K562 (cell line): ENCODE data around the gene CBFA2T3. TPM values are rescaled to one million over a fixed set of nuclear protein-coding genes. Genes with fewer than 3 reads are reported as not detected.

Experiments
- MEIS2 ChIP-seq: fragments of 450-650 bp; IDR thresholded peaks from 2 replicates; pipeline ENCODE4 v1.6.1; 2014; ENCODE audit warnings: mild to moderate bottlenecking; ENCODE audit not compliant: partially characterized antibody
- MGA ChIP-seq: fragments of 450-650 bp; IDR thresholded peaks from 2 replicates; pipeline ENCODE4 v1.6.1; 2016; ENCODE audit warnings: mild to moderate bottlenecking, moderate library complexity
- NCOA4 ChIP-seq: fragments of 450-650 bp; IDR thresholded peaks from 2 replicates; pipeline ENCODE4 v1.6.1; 2018; ENCODE audit warnings: mild to moderate bottlenecking; ENCODE audit not compliant: partially characterized antibody
- POU5F1 ChIP-seq: fragments of 150-350 bp; IDR thresholded peaks from 2 replicates; pipeline ENCODE4 v1.6.1; 2014; ENCODE audit warnings: borderline replicate concordance, low read length, low read depth, mild to moderate bottlenecking; ENCODE audit not compliant: partially characterized antibody
- SP1 ChIP-seq: sonication (generic); formaldehyde crosslinking; IDR thresholded peaks from 2 replicates; pipeline ENCODE4 v1.8.1; 2022; ENCODE audit warnings: mild to moderate bottlenecking, missing genetic modification reagents
- polyA plus RNA-seq, 8 experiments: library from polyadenylated mRNA; depleted of rRNA in 4 of 8; stranded (reverse) in 5 of 8; unstranded in 3 of 8; fragments of >200 nt; fragmentation: Nextera tagmentation in 2 of 8; fragmentation: Illumina TruSeq in 1 of 8; extraction: Ambion mirVana in 2 of 8; extraction: Trizol in 1 of 8; gene quantifications; 2 replicates each; pipeline versions ENCODE4 v1.2.1 to v1.2.3, GENCODE V29; 2011 to 2014; ENCODE audit warnings: inconsistent platforms in 1 of 8, missing spikeins in 1 of 8
- total RNA-seq, 7 experiments: library from RNA; depleted of rRNA in 6 of 7; stranded (reverse); fragments of >200 nt in 6 of 7; fragmentation: Illumina TruSeq in 2 of 7; extraction: Trizol in 2 of 7; gene quantifications; 2 replicates each; pipeline versions ENCODE4 v1.2.1 to v1.2.3, GENCODE V29; 2011 to 2021; ENCODE audit warnings: low replicate concordance in 1 of 7
- TF ChIP-seq, protein P1 (sequence below): sonication (generic); formaldehyde crosslinking; IDR thresholded peaks from 2 replicates; pipeline ENCODE4 v1.8.1; 2023; ENCODE audit warnings: mild to moderate bottlenecking, missing genetic modification reagents
- TF ChIP-seq, protein P2 (sequence below): sonication (generic); formaldehyde crosslinking; IDR thresholded peaks from 2 replicates; pipeline ENCODE4 v1.8.1; 2023; ENCODE audit warnings: mild to moderate bottlenecking, missing genetic modification reagents

Gene CBFA2T3
- total and polyA plus RNA-seq, 9 of the 15 experiments (the other 6 are each of a cell fraction or from before 2014, with no cell fraction given) = 2.3 to 145 (median 6.7) TPM

- peak; percentile 61 for TF ChIP-seq SP1 (CRISPR knock-in tag)
- TF ChIP-seq, protein P1, sequence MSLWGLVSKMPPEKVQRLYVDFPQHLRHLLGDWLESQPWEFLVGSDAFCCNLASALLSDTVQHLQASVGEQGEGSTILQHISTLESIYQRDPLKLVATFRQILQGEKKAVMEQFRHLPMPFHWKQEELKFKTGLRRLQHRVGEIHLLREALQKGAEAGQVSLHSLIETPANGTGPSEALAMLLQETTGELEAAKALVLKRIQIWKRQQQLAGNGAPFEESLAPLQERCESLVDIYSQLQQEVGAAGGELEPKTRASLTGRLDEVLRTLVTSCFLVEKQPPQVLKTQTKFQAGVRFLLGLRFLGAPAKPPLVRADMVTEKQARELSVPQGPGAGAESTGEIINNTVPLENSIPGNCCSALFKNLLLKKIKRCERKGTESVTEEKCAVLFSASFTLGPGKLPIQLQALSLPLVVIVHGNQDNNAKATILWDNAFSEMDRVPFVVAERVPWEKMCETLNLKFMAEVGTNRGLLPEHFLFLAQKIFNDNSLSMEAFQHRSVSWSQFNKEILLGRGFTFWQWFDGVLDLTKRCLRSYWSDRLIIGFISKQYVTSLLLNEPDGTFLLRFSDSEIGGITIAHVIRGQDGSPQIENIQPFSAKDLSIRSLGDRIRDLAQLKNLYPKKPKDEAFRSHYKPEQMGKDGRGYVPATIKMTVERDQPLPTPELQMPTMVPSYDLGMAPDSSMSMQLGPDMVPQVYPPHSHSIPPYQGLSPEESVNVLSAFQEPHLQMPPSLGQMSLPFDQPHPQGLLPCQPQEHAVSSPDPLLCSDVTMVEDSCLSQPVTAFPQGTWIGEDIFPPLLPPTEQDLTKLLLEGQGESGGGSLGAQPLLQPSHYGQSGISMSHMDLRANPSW = no peak
- no peak for TF ChIP-seq MGA
- TF ChIP-seq POU5F1 = no peak
- TF ChIP-seq, protein P2, sequence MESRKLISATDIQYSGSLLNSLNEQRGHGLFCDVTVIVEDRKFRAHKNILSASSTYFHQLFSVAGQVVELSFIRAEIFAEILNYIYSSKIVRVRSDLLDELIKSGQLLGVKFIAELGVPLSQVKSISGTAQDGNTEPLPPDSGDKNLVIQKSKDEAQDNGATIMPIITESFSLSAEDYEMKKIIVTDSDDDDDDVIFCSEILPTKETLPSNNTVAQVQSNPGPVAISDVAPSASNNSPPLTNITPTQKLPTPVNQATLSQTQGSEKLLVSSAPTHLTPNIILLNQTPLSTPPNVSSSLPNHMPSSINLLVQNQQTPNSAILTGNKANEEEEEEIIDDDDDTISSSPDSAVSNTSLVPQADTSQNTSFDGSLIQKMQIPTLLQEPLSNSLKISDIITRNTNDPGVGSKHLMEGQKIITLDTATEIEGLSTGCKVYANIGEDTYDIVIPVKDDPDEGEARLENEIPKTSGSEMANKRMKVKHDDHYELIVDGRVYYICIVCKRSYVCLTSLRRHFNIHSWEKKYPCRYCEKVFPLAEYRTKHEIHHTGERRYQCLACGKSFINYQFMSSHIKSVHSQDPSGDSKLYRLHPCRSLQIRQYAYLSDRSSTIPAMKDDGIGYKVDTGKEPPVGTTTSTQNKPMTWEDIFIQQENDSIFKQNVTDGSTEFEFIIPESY = peak; percentile 100
- no peak for TF ChIP-seq MEIS2
- TF ChIP-seq NCOA4 = no peak
Measured at GRCh38 chr16:88839026-88839529, 137.9 kb downstream of the CBFA2T3 start (continued).
